Thymus (tissue), 11 donors: ENCODE data around the gene NUP210L. TPM values are rescaled to one million over a fixed set of nuclear protein-coding genes. Genes with fewer than 3 reads are reported as not detected.
"Not testable (repeated sequence)": the region's sequence is repeated elsewhere in the genome, so short reads cannot be mapped to it uniquely, and the experiment has no call there.

Experiments used
- DNase-seq, 9 donors: peaks; one replicate each; pipeline ENCODE4 v3.0.0-alpha.2; 2013; ENCODE audit warnings: low spot score in 9 of 9, low read depth in 6 of 9, missing footprints in 1 of 9
- H3K27ac ChIP-seq, 2 donors: one replicate each; pipeline ENCODE4 v1.5.1; 2013; ENCODE audit warnings: control low read depth in 1 of 2, low read depth in 1 of 2, low read length in 1 of 2, mild to moderate bottlenecking in 1 of 2, moderate library complexity in 1 of 2
- H3K27me3 ChIP-seq, 2 donors: one replicate each; pipeline ENCODE4 v1.5.1; 2013; ENCODE audit warnings: low read length in 1 of 2; ENCODE audit not compliant: control insufficient read depth in 2 of 2, insufficient read depth in 1 of 2
- H3K36me3 ChIP-seq, 2 donors: one replicate each; pipeline ENCODE4 v1.5.1; 2013; ENCODE audit warnings: low read length in 1 of 2, mild to moderate bottlenecking in 1 of 2, moderate library complexity in 1 of 2; ENCODE audit not compliant: control insufficient read depth in 2 of 2, insufficient read depth in 2 of 2
- H3K4me1 ChIP-seq, 2 donors: one replicate each; pipeline ENCODE4 v1.5.1; 2013; ENCODE audit warnings: low read length in 2 of 2; ENCODE audit not compliant: control insufficient read depth in 2 of 2, insufficient read depth in 2 of 2
- H3K4me3 ChIP-seq, 2 donors: one replicate each; pipeline ENCODE4 v1.5.1; 2013; ENCODE audit warnings: low read length in 2 of 2, control low read depth in 1 of 2, mild to moderate bottlenecking in 1 of 2
- H3K9me3 ChIP-seq, 2 donors: one replicate each; pipeline ENCODE4 v1.5.1; 2013; ENCODE audit warnings: low read length in 1 of 2, mild to moderate bottlenecking in 1 of 2; ENCODE audit not compliant: control insufficient read depth in 2 of 2, insufficient read depth in 1 of 2
- WGBS: extraction: QIAGEN DNeasy Blood & Tissue Kit; methylation state at CpG from one replicate; pipeline ENCODE4 v1.1.7; 2013; 5-methylcytosine and 5-hydroxymethylcytosine counted together
- polyA plus RNA-seq: library from polyadenylated mRNA; stranded (reverse); fragments of 200-250 nt; gene quantifications from one replicate; pipeline ENCODE4 v1.2.3, GENCODE V29; 2013
- total RNA-seq: library from RNA; stranded (reverse); fragments of 120-200 nt; gene quantifications from one replicate; pipeline ENCODE4 v1.2.4, GENCODE V29; 2013
- donor health status: healthy.

Gene NUP210L
- total and polyA plus RNA-seq, 2 donors, result 0.05 to 0.14 TPM

DNA sequence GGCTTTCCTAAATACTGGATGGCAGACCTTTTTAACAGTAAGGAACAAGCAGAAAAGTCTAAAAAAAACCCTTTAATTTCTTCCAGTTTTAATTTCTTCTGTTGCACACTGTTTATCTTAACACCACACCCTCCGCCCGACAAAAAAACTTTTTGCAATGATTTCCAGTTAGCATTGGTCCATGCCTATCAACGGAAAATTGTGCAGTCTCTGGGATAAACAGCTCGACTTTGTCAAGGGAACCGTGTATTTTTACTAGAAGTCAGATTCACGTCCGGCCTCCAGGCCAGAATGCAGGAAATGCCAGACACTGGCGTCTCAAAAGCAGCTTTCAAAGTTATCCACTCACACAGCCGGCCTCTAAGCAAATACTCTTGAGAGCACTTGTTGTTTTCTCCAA, 378 bp upstream of the NUP210L start:
- Histone ChIP-seq H3K4me3 (no peak overlapping the region), H3K27ac (peak overlapping the region in 1 of 2 donors; percentile 47), H3K4me1 (peaks cover 13 to 21% of the 10 kb centered on the region in 2 donors), H3K27me3 (no peaks in the 10 kb centered on the region), H3K9me3 (no peaks in the 10 kb centered on the region), H3K36me3 (peaks cover 27 to 48% of the 10 kb centered on the region in 2 donors)
- no peak for DNase-seq
- 73% methylated on average over 9 of the region's 9 CpGs for WGBS

GRCh38 chr1:154154053-154154452, 820 bp downstream of the NUP210L start:
- peak overlapping the region in 1 of 2 donors; percentile 60 for H3K27ac ChIP-seq
- H3K36me3 ChIP-seq, result peaks cover 22 to 37% of the 10 kb centered on the region in 2 donors
- DNase-seq, result no peak
- H3K4me3 ChIP-seq, result no peak overlapping the region
- H3K9me3 ChIP-seq, result no peaks in the 10 kb centered on the region
- H3K27me3 ChIP-seq, result no peaks in the 10 kb centered on the region
- WGBS, result 97% methylated on average over 6 of the region's 6 CpGs
- peaks cover 13 to 21% of the 10 kb centered on the region in 2 donors for H3K4me1 ChIP-seq

DNA sequence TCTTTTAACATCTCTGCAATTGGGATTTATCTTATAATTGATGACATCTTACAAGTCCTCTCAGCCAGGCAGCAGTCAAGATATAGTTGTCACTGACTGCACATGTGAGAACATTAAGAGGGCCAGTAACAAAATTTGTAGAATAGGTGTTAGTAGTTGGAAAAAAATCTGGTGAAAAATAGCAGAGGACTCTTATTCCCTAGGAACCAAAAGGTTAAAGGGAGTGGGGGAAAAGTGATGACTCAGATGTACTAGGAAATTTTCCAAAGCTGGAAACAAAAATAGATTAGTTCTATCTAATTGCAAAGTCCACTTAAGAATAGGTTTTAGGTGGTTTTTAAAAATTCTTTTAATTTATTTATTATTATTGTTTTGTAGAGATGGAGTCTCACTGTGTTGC, 3.6 kb downstream of the NUP210L start:
- DNase-seq, result no peak
- no peak overlapping the region for H3K4me3 ChIP-seq

DNA sequence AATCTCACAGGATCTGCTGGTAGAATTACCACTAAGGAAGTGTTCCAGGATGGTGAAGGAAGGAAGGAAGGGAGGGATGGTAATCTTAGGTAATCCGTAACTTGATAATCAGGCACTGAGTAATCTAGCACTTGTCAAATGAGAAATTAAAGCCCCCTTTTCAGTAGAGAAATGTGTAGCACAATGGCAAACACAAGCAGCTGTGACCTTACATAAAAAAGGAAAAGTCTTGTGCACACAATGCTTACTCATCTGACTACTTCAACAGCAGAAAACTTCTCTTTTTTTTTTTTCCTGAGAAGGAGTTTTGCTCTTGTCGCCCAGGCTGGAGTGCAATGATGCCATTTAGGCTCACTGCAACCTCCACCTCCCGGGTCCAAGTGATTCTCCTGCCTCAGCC, 6.1 kb downstream of the NUP210L start:
- WGBS, result 51% methylated on average over 3 of the region's 3 CpGs
- DNase-seq, result no peak

More for the DNA sequence above, 3.6 kb downstream of the NUP210L start:
- Histone ChIP-seq H3K27ac (no peak overlapping the region), H3K27me3 (no peaks in the 10 kb centered on the region), H3K4me1 (peaks cover 0 to 2% of the 10 kb centered on the region in 2 donors), H3K36me3 (peaks cover 8 to 25% of the 10 kb centered on the region in 2 donors), H3K9me3 (no peaks in the 10 kb centered on the region)

GRCh38 chr1:154147505-154147904, 7.4 kb downstream of the NUP210L start:
- not testable (repeated sequence) for H3K4me3 ChIP-seq, H3K27me3 ChIP-seq, H3K4me1 ChIP-seq, H3K27ac ChIP-seq, DNase-seq, H3K36me3 ChIP-seq, H3K9me3 ChIP-seq
- 96% methylated on average over 5 of the region's 5 CpGs for WGBS

More for the DNA sequence above, 6.1 kb downstream of the NUP210L start:
- Histone ChIP-seq H3K4me1 (no peaks in the 10 kb centered on the region), H3K27ac (no peak overlapping the region), H3K36me3 (peaks cover 0 to 3% of the 10 kb centered on the region in 2 donors), H3K4me3 (no peak overlapping the region), H3K9me3 (no peaks in the 10 kb centered on the region), H3K27me3 (no peaks in the 10 kb centered on the region)

DNA sequence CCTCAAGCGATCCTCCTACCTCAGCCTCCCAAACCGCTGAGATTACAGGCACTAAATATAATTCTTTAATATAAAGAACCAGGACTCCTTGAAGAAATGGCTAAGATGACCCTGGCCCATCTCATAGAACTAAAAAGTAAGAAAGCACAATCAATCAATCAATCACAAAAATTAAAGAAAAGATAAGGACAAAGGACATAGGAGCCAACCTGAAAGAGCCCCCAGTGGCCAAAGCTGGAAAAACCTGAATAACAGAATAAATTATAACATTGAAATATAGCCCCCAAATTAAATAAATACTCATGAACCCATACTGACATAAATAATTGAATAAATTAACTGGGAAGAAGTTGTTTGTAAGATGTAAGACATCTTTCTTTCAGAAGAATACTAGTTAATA, 8.9 kb downstream of the NUP210L start:
- no peaks in the 10 kb centered on the region for H3K36me3 ChIP-seq
- WGBS, result 98% methylated on average over 2 of the region's 2 CpGs
- no peak for DNase-seq
- no peaks in the 10 kb centered on the region for H3K9me3 ChIP-seq
- no peak overlapping the region for H3K27ac ChIP-seq
- no peak overlapping the region for H3K4me3 ChIP-seq
- H3K4me1 ChIP-seq, result no peaks in the 10 kb centered on the region
- no peaks in the 10 kb centered on the region for H3K27me3 ChIP-seq

- Histone ChIP-seq H3K4me1 (no peaks in the 10 kb centered on the region), H3K4me3 (no peak overlapping the region), H3K27me3 (no peaks in the 10 kb centered on the region), H3K27ac (no peak overlapping the region), H3K9me3 (no peaks in the 10 kb centered on the region), H3K36me3 (no peaks in the 10 kb centered on the region)
- 97% methylated on average over 6 of the region's 6 CpGs for WGBS
- no peak for DNase-seq
These were observed 12.5 kb downstream of the NUP210L start for GRCh38 chr1:154142358-154142757.

- Histone ChIP-seq H3K27ac (no peak overlapping the region), H3K4me3 (no peak overlapping the region), H3K4me1 (no peaks in the 10 kb centered on the region), H3K36me3 (no peaks in the 10 kb centered on the region), H3K9me3 (no peaks in the 10 kb centered on the region), H3K27me3 (no peaks in the 10 kb centered on the region)
- WGBS, result 62% methylated on average over 3 of the region's 3 CpGs
- no peak for DNase-seq
These were observed 13.6 kb downstream of the NUP210L start for GRCh38 chr1:154141240-154141639.

- no peak for DNase-seq
- Histone ChIP-seq H3K4me1 (no peaks in the 10 kb centered on the region), H3K4me3 (no peak overlapping the region), H3K9me3 (no peaks in the 10 kb centered on the region), H3K27ac (no peak overlapping the region), H3K27me3 (no peaks in the 10 kb centered on the region), H3K36me3 (no peaks in the 10 kb centered on the region)
- whole genome bisulfite sequencing, result 98% methylated on average over 3 of the region's 3 CpGs
These were observed 17.0 kb downstream of the NUP210L start for GRCh38 chr1:154137888-154138287.

GRCh38 chr1:154133256-154133655, 21.6 kb downstream of the NUP210L start:
- Histone ChIP-seq H3K4me1 (no peaks in the 10 kb centered on the region), H3K27ac (no peak overlapping the region), H3K9me3 (no peaks in the 10 kb centered on the region), H3K36me3 (no peaks in the 10 kb centered on the region), H3K4me3 (no peak overlapping the region), H3K27me3 (no peaks in the 10 kb centered on the region)
- no peak for DNase-seq
- WGBS, result 96% methylated on average over 2 of the region's 2 CpGs
